HepG2 (cell line): ENCODE data around the gene GPS1. TPM values are rescaled to one million over a fixed set of nuclear protein-coding genes. Genes with fewer than 3 reads are reported as not detected.

Source experiments
- ATAD3A ChIP-seq: sonication (generic); formaldehyde crosslinking; IDR thresholded peaks from 2 replicates; pipeline ENCODE4 v1.4.0; 2020; ENCODE audit warnings: missing genetic modification reagents
- ATF4 ChIP-seq, 2 experiments: fragments of 450-650 bp in 1 of 2; sonication (generic) in 1 of 2; formaldehyde crosslinking; IDR thresholded peaks; 2 replicates each; pipeline versions ENCODE4 v1.5.0 to v1.8.0; 2020 to 2022; ENCODE audit warnings: mild to moderate bottlenecking in 1 of 2, missing genetic modification reagents in 1 of 2
- DMAP1 ChIP-seq: IDR thresholded peaks from 2 replicates; pipeline ENCODE4 v1.6.1; 2016
- ELF3 ChIP-seq: IDR thresholded peaks from 2 replicates; pipeline ENCODE4 v1.6.1; 2016; ENCODE audit warnings: missing genetic modification reagents, missing compliant biosample characterization
- GMEB2 ChIP-seq: IDR thresholded peaks from 2 replicates; pipeline ENCODE4 v1.6.1; 2016; ENCODE audit warnings: missing biosample characterization, missing genetic modification reagents, low read depth
- HCFC1 ChIP-seq: fragments of 150-350 bp; IDR thresholded peaks from 2 replicates; pipeline ENCODE4 v1.6.1; 2014; ENCODE audit warnings: low read depth, low read length
- MIER2 ChIP-seq: IDR thresholded peaks from 2 replicates; pipeline ENCODE4 v1.6.1; 2016; ENCODE audit warnings: missing biosample characterization, missing genetic modification reagents
- MLX ChIP-seq: IDR thresholded peaks from 2 replicates; pipeline ENCODE4 v1.6.1; 2016
- POGZ ChIP-seq: sonication (generic); formaldehyde crosslinking; IDR thresholded peaks from 2 replicates; pipeline ENCODE4 v1.4.0; 2020; ENCODE audit warnings: mild to moderate bottlenecking, missing genetic modification reagents
- POLR2G ChIP-seq: fragments of 200-400 bp; formaldehyde crosslinking; IDR thresholded peaks from 2 replicates; pipeline ENCODE4 v1.6.1; 2018; ENCODE audit warnings: mild to moderate bottlenecking, low read depth, low read length, moderate library complexity
- REPIN1 ChIP-seq: sonication (generic); formaldehyde crosslinking; IDR thresholded peaks from 2 replicates; pipeline ENCODE4 v1.8.0; 2022; ENCODE audit warnings: missing genetic modification reagents, low read depth, mild to moderate bottlenecking, borderline replicate concordance
- RFX1 ChIP-seq: fragments of 450-650 bp; IDR thresholded peaks from 2 replicates; pipeline ENCODE4 v1.6.1; 2017
- TBP ChIP-seq: sonication (generic); formaldehyde crosslinking; IDR thresholded peaks from 2 replicates; pipeline ENCODE4 v1.5.0; 2020; ENCODE audit warnings: missing genetic modification reagents
- TMF1 ChIP-seq: sonication (generic); formaldehyde crosslinking; IDR thresholded peaks from 2 replicates; pipeline ENCODE4 v1.8.1; 2022; ENCODE audit warnings: low read depth, missing genetic modification reagents
- ZFP36L1 ChIP-seq: sonication (generic); formaldehyde crosslinking; IDR thresholded peaks from 2 replicates; pipeline ENCODE4 v1.8.0; 2022; ENCODE audit warnings: mild to moderate bottlenecking, missing genetic modification reagents, moderate library complexity
- ZFY ChIP-seq: sonication (generic); formaldehyde crosslinking; IDR thresholded peaks from 2 replicates; pipeline ENCODE4 v1.4.0; 2020; ENCODE audit warnings: missing genetic modification reagents
- ZNF256 ChIP-seq: sonication (generic); formaldehyde crosslinking; conservative IDR thresholded peaks from 2 replicates; pipeline ENCODE4 v1.4.0; 2020; ENCODE audit warnings: missing genetic modification reagents
- ZNF281 ChIP-seq: sonication (generic); formaldehyde crosslinking; IDR thresholded peaks from 2 replicates; pipeline ENCODE4 v1.4.0; 2020; ENCODE audit warnings: missing genetic modification reagents, borderline replicate concordance
- ZNF749 ChIP-seq: sonication (generic); formaldehyde crosslinking; IDR thresholded peaks from 2 replicates; pipeline ENCODE4 v1.8.0; 2022; ENCODE audit warnings: mild to moderate bottlenecking, missing genetic modification reagents, moderate library complexity, borderline replicate concordance
- ZNF773 ChIP-seq: sonication (generic); formaldehyde crosslinking; IDR thresholded peaks from 2 replicates; pipeline ENCODE4 v1.4.0; 2020; ENCODE audit warnings: missing genetic modification reagents, borderline replicate concordance
- polyA plus RNA-seq, 8 experiments: library from polyadenylated mRNA; depleted of rRNA in 3 of 8; stranded (reverse) in 7 of 8; unstranded in 1 of 8; fragments of >200 nt; fragmentation: Illumina TruSeq in 4 of 8; extraction: Trizol in 4 of 8; gene quantifications; 2 replicates each; pipeline versions ENCODE4 v1.2.1 to v1.2.3, GENCODE V29; 2011 to 2016; ENCODE audit warnings: low read depth in 4 of 8, missing spikeins in 1 of 8, mixed read lengths in 1 of 8; ENCODE audit not compliant: insufficient read depth in 1 of 8
- total RNA-seq, 5 experiments: library from RNA; depleted of rRNA; stranded (reverse); fragments of >200 nt; fragmentation: Illumina TruSeq; extraction: Trizol; gene quantifications; 2 replicates each; pipeline ENCODE4 v1.2.3, GENCODE V29; 2016; ENCODE audit warnings: low read depth in 1 of 5
- TF ChIP-seq, protein P1 (sequence below): sonication (generic); formaldehyde crosslinking; IDR thresholded peaks from 2 replicates; pipeline ENCODE4 v1.5.0; 2020; ENCODE audit warnings: missing genetic modification reagents
- TF ChIP-seq, protein P2 (sequence below): sonication (generic); formaldehyde crosslinking; IDR thresholded peaks from 2 replicates; pipeline ENCODE4 v1.5.0; 2020; ENCODE audit warnings: missing genetic modification reagents

GPS1 gene
- total and polyA plus RNA-seq, 2 of the 13 experiments (the other 11 are each of a cell fraction or from before 2014, with no cell fraction given), result 124 to 128 TPM

GRCh38 chr17:82098169-82098938 is 46.7 kb downstream of the GPS1 start, which contains the start of gene FASN (continued):
- 0 out of 2 replicates have a peak, but pooled peaks have one; percentile 14 for TF ChIP-seq MLX (CRISPR knock-in tag)
- TF ChIP-seq, protein P1, sequence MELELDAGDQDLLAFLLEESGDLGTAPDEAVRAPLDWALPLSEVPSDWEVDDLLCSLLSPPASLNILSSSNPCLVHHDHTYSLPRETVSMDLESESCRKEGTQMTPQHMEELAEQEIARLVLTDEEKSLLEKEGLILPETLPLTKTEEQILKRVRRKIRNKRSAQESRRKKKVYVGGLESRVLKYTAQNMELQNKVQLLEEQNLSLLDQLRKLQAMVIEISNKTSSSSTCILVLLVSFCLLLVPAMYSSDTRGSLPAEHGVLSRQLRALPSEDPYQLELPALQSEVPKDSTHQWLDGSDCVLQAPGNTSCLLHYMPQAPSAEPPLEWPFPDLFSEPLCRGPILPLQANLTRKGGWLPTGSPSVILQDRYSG (CRISPR knock-in tag), result peak; percentile 95
- peak; percentile 59 for TF ChIP-seq ZNF749 (CRISPR knock-in tag)
- TF ChIP-seq HCFC1, result peak; percentile 27; the same call in 1 of the 2 replicates
- TF ChIP-seq REPIN1 (CRISPR knock-in tag), result peak; percentile 27
- peak; percentile 65; the same call in 1 of the 2 replicates for TF ChIP-seq DMAP1 (CRISPR knock-in tag)
- TF ChIP-seq ZNF256, result peak; percentile 74; the same call in 1 of the 2 replicates
- peak; percentile 66 for TF ChIP-seq ELF3 (CRISPR knock-in tag)
- TF ChIP-seq ATAD3A (CRISPR knock-in tag), result no peak
- TF ChIP-seq ZNF281 (CRISPR knock-in tag), result peak; percentile 50
- peak; percentile 87 for TF ChIP-seq ZFY (CRISPR knock-in tag)
- TF ChIP-seq ZFP36L1 (CRISPR knock-in tag), result 0 out of 2 replicates have a peak, but pooled peaks have one; percentile 24
- 0 out of 2 replicates have a peak, but pooled peaks have one; percentile 13 for TF ChIP-seq MIER2 (CRISPR knock-in tag)
- peak; percentile 99 for TF ChIP-seq RFX1
- peak; percentile 61; the same call in 1 of the 2 replicates for TF ChIP-seq POGZ (CRISPR knock-in tag)
- TF ChIP-seq ZNF773 (CRISPR knock-in tag), result peak; percentile 95; the same call in 1 of the 2 replicates
- peak; percentile 98 for TF ChIP-seq POLR2G
- peak; percentile 10; the same call in 1 of the 2 replicates for TF ChIP-seq GMEB2 (CRISPR knock-in tag)
- TF ChIP-seq, protein P2, sequence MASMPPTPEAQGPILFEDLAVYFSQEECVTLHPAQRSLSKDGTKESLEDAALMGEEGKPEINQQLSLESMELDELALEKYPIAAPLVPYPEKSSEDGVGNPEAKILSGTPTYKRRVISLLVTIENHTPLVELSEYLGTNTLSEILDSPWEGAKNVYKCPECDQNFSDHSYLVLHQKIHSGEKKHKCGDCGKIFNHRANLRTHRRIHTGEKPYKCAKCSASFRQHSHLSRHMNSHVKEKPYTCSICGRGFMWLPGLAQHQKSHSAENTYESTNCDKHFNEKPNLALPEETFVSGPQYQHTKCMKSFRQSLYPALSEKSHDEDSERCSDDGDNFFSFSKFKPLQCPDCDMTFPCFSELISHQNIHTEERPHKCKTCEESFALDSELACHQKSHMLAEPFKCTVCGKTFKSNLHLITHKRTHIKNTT (CRISPR knock-in tag), result peak; percentile 85; the same call in 1 of the 2 replicates
- TF ChIP-seq TBP, result no peak; the same call in 1 of the 2 replicates
- TF ChIP-seq ATF4 (CRISPR knock-in tag; IDR thresholded peaks at IDR 0.05), result peak in 1 of 2 experiments; percentile 41; a peak in 1 of 4 replicates
- TF ChIP-seq TMF1 (CRISPR knock-in tag), result peak; percentile 50
